ENCODE measurements around the gene LHB. TPM values are rescaled to one million over a fixed set of nuclear protein-coding genes. Genes with fewer than 3 reads are reported as not detected.
"Not testable (repeated sequence)": the region's sequence is repeated elsewhere in the genome, so short reads cannot be mapped to it uniquely, and the experiment has no call there.

LHB gene
- total RNA-seq, 1 donor, result not detected

DNA sequence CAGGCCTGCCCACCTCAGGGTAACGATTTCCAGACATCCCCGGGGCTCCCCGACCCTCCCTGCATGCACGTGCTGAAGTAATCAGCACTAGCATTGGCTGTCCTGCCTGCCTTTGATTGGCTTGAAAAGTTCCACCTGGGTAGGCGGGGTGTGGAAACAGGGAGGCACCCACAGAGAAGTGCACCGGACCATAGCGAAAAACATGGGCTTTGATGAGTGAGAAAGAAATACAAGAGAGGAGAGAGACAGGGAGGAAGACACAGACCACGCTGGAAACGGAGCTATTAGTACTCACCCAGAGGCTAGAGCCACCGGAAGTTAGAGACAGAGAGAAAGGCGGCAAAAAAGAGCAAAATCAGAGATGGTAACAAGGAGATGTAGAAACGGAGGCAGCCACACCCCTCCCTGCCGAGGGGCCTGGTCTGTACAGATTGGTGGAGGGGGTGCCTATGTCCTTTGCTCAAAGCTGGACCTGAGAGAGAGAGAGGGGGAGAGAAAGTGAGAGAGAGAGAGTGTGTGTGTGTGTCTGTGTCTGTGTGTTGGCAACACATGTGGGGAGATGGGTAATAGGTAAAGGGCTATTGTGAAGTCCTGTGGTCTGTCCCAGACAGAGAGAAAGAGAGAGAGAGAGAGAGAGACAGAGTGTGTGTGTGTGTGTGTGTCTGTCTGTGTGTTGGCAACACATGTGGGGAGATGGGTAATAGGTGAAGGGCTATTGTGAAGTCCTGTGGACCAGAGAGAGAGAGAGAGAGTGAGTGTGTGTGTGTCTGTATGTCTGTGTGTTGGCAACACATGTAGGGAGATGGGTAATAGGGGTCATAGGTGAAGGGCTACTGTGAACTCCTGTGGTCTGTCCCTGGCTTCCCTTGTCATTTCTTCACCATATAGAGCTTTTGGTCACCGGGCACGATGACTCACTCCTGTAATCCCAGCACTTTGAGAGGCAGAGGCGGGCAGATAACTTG lies 4.3 kb upstream of the LHB start:
- H3K4me1 ChIP-seq (ENCODE audit: insufficient read depth, low read length), result peaks cover 22% of the 10 kb centered on the region
- no peaks in the 10 kb centered on the region for H3K9me3 ChIP-seq (ENCODE audit: low read depth, low read length)
- H3K27me3 ChIP-seq (ENCODE audit: insufficient read depth, low read length), result peaks cover 14% of the 10 kb centered on the region
- H3K4me3 ChIP-seq (ENCODE audit: low read length), result no peak overlapping the region

DNA sequence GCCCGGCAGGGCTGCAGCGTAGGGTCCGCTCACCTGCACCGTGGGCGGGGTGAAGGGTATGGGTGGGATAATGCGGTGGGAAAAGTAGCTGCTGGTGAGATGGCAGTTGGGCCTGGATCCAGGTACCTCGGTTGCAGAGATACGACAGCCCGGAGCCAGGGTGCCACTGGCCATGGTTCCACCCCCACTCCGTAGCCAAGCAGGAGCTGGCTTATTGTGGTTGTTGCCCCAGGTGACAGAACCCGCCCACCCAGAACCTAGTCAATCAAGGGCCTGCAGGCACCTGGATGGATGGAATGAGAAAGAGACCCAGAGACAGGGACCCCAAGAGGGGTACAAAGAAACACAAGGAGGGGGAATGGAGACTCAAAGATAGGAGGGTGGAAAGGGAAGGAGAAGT lies 3.5 kb upstream of the LHB start:
- peaks cover 14% of the 10 kb centered on the region for H3K27me3 ChIP-seq (ENCODE audit: insufficient read depth, low read length)

GRCh38 chr19:49019242-49019932 lies 2.5 kb upstream of the LHB start:
- Histone ChIP-seq H3K27me3 (ENCODE audit: insufficient read depth, low read length) (peaks cover 14% of the 10 kb centered on the region), H3K4me3 (ENCODE audit: low read length) (no peak overlapping the region), H3K4me1 (ENCODE audit: insufficient read depth, low read length) (peaks cover 22% of the 10 kb centered on the region), H3K9me3 (ENCODE audit: low read depth, low read length) (no peaks in the 10 kb centered on the region)

More for the DNA sequence above, 3.5 kb upstream of the LHB start:
- Histone ChIP-seq H3K4me3 (ENCODE audit: low read length) (no peak overlapping the region), H3K9me3 (ENCODE audit: low read depth, low read length) (no peaks in the 10 kb centered on the region), H3K4me1 (ENCODE audit: insufficient read depth, low read length) (peaks cover 22% of the 10 kb centered on the region)

- H3K4me1 ChIP-seq (ENCODE audit: insufficient read depth, low read length), result peaks cover 22% of the 10 kb centered on the region
- peak overlapping the region; percentile 32 for H3K4me3 ChIP-seq (ENCODE audit: low read length)
- not testable (repeated sequence) for H3K9me3 ChIP-seq (ENCODE audit: low read depth, low read length)
- peaks cover 14% of the 10 kb centered on the region for H3K27me3 ChIP-seq (ENCODE audit: insufficient read depth, low read length)
Measured at GRCh38 chr19:49018388-49019241, 1.7 kb upstream of the LHB start.

DNA sequence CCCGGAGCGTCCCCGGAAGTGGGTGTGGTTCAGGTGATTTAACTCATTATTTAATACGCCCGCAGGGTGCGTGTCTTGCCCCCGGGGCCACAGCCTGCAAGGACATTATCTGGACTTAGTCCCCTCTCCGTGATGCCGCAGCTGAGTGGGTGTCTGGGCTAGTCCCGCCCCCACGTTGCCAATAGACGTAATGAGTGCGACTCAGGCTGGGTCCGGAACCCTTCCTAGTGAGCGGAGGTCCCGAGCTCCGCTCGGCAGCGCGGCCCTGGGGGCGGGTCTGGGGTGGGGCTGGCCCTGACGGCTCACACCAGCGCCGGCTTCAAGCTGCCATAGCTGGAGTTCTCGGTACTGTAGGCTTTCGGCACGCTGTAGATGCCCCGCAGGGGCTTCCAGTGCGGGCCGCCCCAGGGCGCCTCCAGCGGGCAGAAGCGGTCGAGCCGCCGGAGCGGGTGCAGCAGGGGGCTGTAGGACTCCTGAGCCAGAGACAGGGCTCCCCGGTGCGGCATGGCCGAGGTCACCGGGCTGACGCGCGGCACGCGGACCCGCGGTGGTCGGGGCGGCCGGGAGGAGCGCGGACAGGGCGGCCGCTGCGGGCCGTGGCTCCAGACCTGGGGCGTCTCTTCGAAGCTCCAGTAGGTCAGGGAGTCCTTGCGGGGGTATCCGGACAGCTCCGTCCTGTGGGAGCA lies 918 bp upstream of the LHB start:
- peaks cover 14% of the 10 kb centered on the region for H3K27me3 ChIP-seq (ENCODE audit: insufficient read depth, low read length)
- peaks cover 22% of the 10 kb centered on the region for H3K4me1 ChIP-seq (ENCODE audit: insufficient read depth, low read length)
- H3K9me3 ChIP-seq (ENCODE audit: low read depth, low read length), result no peaks in the 10 kb centered on the region
- H3K4me3 ChIP-seq (ENCODE audit: low read length), result peak overlapping the region; percentile 32

DNA sequence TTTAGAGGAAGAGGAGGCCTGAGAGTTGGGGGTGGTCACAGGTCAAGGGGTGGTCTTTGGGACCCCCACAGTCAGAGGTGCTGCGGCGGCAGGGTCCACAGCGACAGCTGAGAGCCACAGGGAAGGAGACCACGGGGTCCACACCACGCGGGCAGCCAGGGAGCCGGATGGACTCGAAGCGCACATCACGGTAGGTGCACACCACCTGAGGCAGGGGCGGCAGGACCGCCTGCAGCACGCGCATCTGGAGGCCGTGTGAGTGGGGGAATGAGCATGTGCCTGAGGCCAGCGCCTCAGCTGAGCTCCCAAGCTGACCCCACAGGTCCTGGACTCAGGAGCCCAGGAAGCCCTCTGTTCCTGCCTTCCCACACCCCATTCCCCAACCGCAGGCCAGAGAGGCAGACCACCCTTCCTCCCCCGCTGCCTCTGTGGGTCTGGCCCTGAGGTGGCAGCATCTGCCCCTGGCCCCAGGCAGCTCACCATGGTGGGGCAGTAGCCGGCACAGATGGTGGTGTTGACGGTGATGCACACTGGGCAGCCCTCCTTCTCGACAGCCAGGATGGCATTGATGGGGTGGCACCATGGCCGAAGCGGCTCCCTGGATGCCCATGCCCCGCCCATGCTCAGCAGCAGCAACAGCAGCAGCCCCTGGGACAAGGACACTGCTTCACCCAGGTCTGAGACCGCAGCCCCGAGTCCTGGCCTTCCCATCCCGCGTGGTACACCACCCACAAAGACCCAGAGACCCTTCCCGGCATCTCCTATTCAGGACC lies 638 bp downstream of the LHB start:
- Histone ChIP-seq H3K9me3 (ENCODE audit: low read depth, low read length) (no peaks in the 10 kb centered on the region), H3K4me3 (ENCODE audit: low read length) (no peak overlapping the region), H3K27me3 (ENCODE audit: insufficient read depth, low read length) (peaks cover 14% of the 10 kb centered on the region), H3K4me1 (ENCODE audit: insufficient read depth, low read length) (peaks cover 22% of the 10 kb centered on the region)

- H3K27me3 ChIP-seq (ENCODE audit: insufficient read depth, low read length), result peaks cover 11% of the 10 kb centered on the region
- H3K4me3 ChIP-seq (ENCODE audit: low read length), result no peak overlapping the region
- peaks cover 22% of the 10 kb centered on the region for H3K4me1 ChIP-seq (ENCODE audit: insufficient read depth, low read length)
- no peaks in the 10 kb centered on the region for H3K9me3 ChIP-seq (ENCODE audit: low read depth, low read length)
Measured at GRCh38 chr19:49014870-49015255, 2.0 kb downstream of the LHB start.

DNA sequence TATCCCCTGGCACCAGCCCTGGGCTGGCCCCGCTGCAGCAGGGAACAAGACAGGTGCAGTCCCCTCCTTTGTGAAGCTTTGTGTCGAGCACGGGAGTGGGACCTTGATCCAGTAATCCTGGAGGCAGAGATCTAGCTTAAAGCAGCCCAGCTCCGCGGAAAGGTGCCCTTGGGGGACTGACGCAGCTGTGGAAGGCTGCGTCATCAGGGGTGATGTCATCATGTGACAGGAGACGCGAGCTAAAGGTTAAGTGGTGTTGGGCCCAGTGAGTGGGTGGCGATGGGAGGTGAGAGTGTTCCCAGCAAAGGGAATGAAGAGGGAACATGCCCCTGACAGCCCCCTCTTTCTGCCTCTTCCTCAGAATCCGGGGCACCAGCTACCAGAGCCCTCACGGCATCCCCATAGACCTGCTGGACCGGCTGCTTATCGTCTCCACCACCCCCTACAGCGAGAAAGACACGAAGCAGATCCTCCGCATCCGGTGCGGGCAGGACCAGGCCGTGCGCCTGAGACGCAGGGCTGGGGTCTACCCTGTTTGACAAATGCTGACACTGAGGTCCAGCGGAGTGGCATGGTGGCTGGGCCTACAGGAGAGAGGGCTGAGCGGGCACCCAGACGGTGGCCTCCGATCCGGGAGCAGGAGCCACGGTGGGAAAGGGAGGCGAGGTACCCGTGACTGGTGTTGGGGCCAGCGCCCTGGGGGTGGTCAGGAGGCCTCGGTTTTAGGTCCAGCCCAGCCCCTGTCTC lies 2.6 kb downstream of the LHB start:
- H3K9me3 ChIP-seq (ENCODE audit: low read depth, low read length), result no peaks in the 10 kb centered on the region
- no peak overlapping the region for H3K4me3 ChIP-seq (ENCODE audit: low read length)
- H3K27me3 ChIP-seq (ENCODE audit: insufficient read depth, low read length), result peaks cover 7% of the 10 kb centered on the region
- peaks cover 19% of the 10 kb centered on the region for H3K4me1 ChIP-seq (ENCODE audit: insufficient read depth, low read length)

- Histone ChIP-seq H3K27me3 (ENCODE audit: insufficient read depth, low read length) (no peaks in the 10 kb centered on the region), H3K4me3 (ENCODE audit: low read length) (no peak overlapping the region)
Measured at GRCh38 chr19:49011194-49011593, 5.7 kb downstream of the LHB start.

DNA sequence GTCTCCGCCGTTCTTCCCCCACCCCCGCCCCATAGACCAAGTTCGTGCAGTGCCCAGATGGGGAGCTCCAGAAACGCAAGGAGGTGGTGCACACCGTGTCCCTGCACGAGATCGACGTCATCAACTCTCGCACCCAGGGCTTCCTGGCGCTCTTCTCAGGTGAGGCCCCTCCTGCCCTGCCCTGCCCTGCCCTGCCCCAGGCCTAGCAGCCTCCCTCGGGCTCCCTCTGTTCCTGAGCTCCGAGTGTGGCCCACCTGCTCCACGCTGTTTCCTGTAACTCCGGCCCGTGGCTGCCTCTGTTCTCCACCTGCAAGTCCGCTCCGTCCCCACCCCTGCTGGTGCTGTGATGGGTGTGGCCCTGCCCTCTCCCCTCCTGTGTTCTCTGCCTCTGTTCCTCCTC lies 6.4 kb downstream of the LHB start:
- H3K4me1 ChIP-seq (ENCODE audit: insufficient read depth, low read length), result no peaks in the 10 kb centered on the region
- no peaks in the 10 kb centered on the region for H3K27me3 ChIP-seq (ENCODE audit: insufficient read depth, low read length)
- no peaks in the 10 kb centered on the region for H3K9me3 ChIP-seq (ENCODE audit: low read depth, low read length)
- H3K4me3 ChIP-seq (ENCODE audit: low read length), result no peak overlapping the region

More at GRCh38 chr19:49011194-49011593, 5.7 kb downstream of the LHB start:
- no peaks in the 10 kb centered on the region for H3K9me3 ChIP-seq (ENCODE audit: low read depth, low read length)
- H3K4me1 ChIP-seq (ENCODE audit: insufficient read depth, low read length), result no peaks in the 10 kb centered on the region

- Histone ChIP-seq H3K9me3 (ENCODE audit: low read depth, low read length) (no peaks in the 10 kb centered on the region), H3K27me3 (ENCODE audit: insufficient read depth, low read length) (no peaks in the 10 kb centered on the region), H3K4me3 (ENCODE audit: low read length) (no peak overlapping the region), H3K4me1 (ENCODE audit: insufficient read depth, low read length) (no peaks in the 10 kb centered on the region)
Measured at GRCh38 chr19:49009828-49010227, 7.1 kb downstream of the LHB start.

- H3K9me3 ChIP-seq (ENCODE audit: low read depth, low read length), result no peaks in the 10 kb centered on the region
- no peaks in the 10 kb centered on the region for H3K4me1 ChIP-seq (ENCODE audit: insufficient read depth, low read length)
- no peaks in the 10 kb centered on the region for H3K27me3 ChIP-seq (ENCODE audit: insufficient read depth, low read length)
- H3K4me3 ChIP-seq (ENCODE audit: low read length), result no peak overlapping the region
Measured at GRCh38 chr19:49006905-49007304, 10.0 kb downstream of the LHB start.

GRCh38 chr19:49004964-49005614 lies 11.8 kb downstream of the LHB start:
- no peaks in the 10 kb centered on the region for H3K9me3 ChIP-seq (ENCODE audit: low read depth, low read length)
- H3K4me3 ChIP-seq (ENCODE audit: low read length), result no peak overlapping the region
- H3K4me1 ChIP-seq (ENCODE audit: insufficient read depth, low read length), result no peaks in the 10 kb centered on the region
- H3K27me3 ChIP-seq (ENCODE audit: insufficient read depth, low read length), result no peaks in the 10 kb centered on the region

Measured in mononuclear cell (primary cell).